Esophagus mucosa (tissue), 1 donor: ENCODE measurements around the gene FAM120A. TPM values are rescaled to one million over a fixed set of nuclear protein-coding genes. Genes with fewer than 3 reads are reported as not detected.

ENCODE experiments used
- ATAC-seq: fragments of 200-7000 bp; cut with Tn5 transposase; one replicate; pipeline ENCODE4 v1.9.1; 2020
- total RNA-seq: library from RNA; stranded (reverse); gene quantifications from one replicate; pipeline ENCODE4 v1.2.4, GENCODE V29; 2023
- donor health status: DM: yes; HTN: yes; CAD: no.

FAM120A gene
- total RNA-seq, 1 donor from 2014 or later: 75.8 TPM

DNA sequence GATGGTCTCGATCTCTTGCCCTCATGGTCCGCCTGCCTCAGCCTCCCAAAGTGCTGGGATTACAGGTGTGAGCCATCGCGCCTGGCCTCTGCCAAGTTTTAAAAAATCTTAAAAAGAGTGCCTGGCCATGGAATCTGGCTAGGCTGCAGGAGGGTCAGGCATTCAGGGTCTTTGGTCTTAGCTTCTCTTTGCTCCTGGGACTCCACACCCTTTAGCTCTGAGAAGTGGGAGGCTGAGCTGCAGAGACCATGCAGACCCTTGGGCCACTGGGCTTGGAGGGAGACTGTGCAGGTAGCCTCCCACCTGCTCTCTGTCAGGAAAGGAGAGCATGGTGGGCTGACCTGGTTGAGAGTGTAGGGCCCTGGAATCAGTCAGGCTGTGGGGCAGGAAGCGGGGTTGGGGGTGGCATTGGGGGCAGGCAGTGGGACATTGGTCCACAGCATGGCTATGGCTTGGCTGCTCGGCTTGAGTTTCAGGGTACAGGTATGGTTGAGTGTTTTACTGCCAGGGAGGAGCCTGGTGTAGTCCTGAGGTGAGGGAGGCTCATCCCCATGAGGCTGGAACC is 145.7 kb downstream of the FAM120A start:
- ATAC-seq: no peak

DNA sequence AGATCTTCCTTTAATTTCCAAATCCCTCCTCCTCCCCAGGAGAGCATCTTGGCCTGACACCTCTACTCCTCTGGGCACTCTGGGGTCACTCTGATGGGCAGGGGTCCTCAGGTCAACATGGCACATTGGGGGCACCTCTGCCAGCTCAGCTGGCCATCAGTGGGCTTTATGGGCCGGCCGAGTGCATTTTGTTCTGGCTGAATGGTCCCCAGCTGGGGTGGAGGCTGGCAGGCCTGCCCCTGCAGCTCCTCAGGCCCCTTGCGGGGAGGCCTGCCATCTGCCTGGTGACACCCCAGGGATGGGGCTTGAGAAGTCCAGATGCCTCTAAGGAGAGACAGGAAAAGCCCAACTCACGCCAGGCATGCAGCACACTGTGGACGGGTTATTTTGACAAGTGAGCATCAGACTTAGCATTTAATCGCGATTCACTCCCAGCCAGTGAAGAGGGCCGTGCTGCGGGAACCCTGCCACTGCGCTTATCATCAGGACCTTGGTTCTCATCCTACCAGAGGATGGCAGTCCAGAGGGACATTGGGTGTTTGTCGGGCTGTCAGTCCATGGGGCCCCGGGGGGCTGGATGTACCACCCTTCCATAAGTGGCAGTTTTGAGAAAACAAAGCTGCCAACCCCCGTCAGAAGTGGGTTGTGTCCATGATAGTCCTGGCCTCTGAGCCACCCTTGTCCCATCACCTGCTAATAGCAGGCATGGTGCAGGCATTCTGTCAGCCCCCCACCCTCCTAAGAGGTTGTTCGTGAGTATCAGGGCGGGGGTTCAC is 146.6 kb downstream of the FAM120A start:
- no peak for ATAC-seq

DNA sequence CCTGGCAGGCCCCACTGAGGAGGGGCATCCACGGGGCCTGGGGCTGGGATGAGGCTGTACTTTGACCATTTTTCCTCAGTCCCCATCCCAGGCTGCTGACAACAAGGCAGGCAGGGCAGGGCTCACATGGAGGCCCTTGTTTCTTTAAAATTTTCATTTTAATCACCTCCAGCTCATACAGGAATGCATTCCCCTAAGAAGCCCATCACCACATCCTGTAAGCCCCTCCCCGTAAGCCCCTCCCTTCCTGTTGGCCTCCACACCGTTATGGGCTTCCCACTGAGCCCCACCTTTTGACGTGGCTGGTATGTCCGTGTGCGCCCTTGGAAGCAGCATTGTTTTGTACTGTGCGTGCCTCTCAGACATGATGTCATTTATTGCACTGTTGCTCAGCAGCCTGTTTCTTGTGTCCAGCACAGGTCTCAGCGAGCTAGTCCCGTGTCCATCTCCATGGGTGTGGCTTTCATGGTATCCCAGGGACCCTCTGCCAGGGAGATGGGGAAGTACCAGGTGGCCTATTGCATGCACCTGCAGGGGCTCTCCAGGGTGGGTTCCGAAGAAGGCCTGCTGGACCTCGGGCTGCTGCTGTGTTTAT is 147.3 kb downstream of the FAM120A start:
- ATAC-seq: no peak

DNA sequence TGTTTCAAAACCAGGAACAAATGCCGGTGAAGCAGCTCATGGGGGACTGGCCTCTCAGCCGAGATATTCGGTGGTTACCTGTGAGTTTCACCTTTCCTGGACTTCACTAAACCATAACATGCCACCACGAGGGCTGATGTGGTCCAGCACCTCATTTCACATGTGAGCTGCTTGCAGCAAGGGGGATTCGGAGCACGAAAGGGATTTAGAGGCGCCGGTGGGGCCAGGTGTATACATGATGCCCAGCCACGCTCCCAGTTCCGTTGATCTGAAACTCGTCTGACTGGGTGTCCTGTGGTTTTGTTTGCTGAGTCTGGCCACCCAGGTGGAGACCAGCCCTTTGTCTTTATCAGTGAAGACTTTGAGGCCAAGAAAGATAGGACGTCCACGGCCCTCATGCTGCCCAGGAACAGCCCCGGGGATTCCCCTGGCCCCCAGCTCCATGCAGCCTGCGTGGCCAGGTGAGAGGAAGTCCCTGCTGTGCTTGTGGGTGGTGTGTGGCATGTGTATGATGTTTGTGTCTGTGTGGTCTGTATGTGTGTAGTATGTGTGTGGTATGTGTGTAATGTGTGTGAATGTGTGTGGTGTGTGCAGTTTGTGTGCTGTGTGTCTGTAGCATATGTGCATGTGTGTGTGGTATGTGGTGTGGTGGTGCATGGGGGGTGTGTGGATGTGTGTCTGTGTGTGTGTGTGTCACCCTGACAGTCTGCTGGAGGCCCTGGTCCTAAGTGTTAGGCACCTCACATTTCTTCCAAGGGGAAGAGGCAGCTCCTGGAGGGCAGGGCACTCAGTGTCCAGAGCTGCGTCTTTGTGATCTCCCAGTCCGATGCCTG is 148.3 kb downstream of the FAM120A start:
- no peak for ATAC-seq

DNA sequence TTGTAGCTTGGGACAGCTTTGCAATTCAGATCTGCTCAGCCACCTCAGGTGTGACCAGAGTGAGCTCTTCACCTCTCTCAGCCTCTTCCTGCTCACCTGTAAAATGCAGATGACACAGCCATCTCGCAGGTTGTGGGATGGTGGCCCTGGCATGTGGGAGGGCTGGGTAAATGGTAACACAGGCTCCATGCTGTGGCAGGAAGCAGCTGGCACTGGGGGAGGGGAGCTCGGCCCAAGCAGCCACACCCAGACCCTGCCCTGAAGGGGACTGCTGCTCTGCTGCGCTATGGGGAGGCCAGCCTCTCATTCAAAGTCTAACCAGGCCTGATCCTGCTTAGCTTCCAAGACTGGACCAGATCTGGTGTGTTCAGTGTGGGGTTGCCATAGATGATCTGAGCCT is 149.0 kb downstream of the FAM120A start:
- ATAC-seq: peak; percentile 24

DNA sequence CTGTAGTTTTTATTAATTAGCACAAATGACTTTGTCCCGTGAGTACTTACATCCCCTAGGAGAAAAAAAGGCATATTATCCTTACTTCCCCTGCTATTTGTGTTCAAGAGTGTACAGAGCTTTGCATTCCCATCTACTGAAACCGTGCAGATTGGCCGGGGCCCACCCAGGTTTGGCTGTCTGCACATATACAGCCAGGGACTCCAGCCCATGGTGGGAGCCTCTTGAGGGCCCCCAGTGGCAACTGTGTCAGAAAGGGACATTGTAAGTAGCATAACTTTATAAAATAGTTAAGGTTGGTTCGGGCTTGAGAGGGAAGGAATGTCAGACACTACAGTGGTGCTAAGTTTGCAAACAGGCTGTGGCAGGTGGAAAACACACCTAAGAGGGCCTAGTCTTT is 149.6 kb downstream of the FAM120A start:
- ATAC-seq: no peak

DNA sequence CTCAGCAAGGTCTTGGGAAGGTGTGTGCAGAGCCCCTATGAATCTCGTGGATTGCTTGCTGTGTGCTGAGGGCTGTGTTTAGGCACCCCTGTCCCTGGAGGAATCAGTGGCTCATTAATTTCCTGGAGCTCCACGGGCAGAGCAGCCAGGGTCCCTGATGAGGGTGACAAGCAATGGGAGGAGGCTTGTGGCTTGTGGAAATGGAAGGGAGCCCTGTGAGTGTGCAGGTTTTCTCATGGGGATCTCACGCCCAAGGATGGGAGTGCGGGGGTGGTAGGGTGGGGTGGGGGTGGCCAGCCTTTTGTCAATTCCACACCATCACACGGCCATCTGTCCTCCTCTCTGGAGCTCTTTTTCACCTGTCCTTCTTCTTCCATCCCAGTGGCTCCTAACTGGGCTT is 150.2 kb downstream of the FAM120A start:
- ATAC-seq: no peak

DNA sequence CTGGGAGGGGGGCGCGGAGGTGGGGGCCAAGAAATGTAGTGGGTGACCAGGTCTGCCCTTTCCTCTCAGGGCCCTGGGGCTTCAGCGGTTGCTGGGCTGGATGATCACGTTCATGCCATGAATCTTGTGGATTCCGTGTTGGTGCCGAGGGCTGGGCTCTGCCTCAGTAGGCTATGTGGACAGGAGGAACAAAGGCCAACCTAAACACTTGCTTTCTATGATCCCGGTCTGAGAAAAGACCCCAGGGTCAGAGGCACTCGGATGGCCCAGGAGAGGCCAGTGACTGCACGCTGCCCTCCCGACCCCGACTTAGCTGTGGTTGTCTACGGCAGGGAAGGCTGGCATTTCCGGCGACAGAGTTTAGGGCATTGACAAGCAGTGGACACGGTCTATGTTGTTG is 151.5 kb downstream of the FAM120A start:
- ATAC-seq: no peak

DNA sequence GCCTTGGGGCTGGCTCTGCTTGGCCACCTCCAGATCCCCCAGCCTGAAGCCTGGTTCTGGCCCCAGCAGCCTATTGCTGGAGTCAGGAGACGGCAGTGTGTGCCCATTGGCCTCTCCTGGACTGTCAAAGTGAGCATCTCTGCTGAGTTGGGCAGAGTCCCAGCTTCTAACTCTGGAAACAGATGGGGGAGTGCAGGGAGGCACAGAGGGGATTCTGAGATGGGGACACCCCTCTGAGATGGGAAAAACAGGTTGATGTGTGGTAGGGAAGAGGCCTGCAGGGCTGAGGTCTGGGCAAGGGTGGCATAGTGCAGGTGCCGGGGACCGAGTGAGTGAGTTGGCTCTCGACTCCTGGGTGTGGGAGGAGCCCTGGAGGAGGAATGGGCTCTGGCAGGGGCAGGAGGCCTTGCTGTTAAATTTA is 152.4 kb downstream of the FAM120A start:
- no peak for ATAC-seq

DNA sequence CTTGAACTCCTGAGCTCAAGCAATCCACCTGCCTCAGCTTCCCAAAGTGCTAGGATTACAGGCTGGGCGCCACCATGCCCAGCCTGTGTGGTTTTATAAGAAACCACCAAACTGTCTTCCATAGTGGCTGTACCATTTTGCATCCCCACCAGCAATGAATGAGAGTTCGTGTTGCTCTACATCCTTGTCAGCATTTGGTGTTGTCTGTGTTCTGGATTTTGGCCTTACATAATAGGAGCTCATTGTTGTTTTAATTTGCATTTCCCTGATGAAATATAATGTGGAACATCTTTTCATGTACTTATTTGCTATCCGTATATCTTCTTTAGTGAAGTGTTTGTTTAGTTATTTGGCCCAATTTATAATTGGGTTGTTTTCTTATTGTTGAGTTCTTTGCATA is 154.7 kb downstream of the FAM120A start:
- ATAC-seq: no peak

DNA sequence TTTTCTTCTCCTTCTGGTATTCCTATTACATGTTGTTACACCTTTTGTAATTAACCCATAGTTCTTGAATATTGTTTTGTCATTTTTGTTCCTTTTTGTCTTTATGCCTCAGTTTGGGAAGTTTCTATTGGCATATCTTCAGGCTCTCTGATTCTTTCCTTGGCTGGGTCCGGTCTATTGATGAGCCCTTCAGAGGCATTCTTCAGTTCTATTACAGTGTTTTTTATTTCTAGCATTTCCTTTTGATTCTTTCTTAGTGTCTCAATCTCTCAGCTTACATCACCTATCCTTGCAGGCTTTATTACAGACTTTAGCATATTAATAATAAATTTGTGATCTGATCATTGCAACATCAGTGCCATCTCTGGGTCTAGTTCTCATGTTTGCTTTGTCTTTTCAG is 158.7 kb downstream of the FAM120A start:
- no peak for ATAC-seq

DNA sequence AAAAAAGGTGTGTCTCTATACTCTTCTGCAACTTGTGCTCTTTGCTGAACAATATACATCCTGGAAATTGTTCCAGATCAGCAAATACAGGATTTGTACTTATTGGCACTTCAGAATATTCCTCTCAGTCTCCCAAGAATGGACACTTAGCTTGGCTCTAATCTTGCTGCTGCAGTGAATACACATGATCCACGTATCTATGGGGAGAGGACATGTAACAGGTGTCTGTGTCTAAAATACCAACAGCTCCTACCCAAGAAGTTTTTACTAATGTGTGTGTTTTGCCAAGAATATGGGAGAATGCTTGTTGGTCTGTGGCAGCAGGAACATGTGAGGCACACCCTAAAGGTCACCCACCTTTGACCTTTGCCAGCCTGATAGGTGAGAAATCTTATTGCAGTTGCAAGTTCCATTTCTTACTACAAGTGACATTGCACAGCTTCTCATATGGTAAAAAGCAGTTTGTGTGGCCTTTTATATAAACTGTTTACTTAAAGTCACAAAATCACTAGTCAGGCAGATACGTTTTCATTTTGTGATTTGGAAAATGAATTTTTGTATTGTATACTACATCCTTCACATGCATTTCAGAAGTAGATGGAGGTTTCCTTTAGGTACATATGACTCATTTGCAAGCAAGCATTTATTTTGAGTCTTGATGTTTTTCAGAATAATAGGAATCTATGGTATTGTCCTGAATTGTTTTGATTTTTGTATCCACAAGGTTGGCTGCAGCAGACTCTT is 160.7 kb downstream of the FAM120A start:
- no peak for ATAC-seq

DNA sequence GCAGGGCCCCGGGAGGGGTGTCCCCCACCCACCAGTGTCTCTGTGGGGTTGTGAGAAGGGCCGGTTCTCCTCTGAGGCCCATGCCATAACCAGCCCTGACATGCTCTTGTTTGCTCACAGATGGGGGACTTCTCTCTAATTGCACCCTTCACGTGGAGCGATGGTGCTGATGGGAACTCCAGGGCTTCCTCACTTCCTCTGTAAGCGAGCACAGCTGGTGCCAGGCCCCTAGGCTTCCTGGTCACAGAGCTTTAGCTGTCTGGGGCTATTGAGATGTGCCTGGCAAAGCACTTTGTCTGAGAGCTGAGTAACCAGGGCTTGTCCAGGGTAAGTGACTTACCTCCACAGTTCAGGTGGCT is 161.3 kb downstream of the FAM120A start:
- peak; percentile 78 for ATAC-seq

DNA sequence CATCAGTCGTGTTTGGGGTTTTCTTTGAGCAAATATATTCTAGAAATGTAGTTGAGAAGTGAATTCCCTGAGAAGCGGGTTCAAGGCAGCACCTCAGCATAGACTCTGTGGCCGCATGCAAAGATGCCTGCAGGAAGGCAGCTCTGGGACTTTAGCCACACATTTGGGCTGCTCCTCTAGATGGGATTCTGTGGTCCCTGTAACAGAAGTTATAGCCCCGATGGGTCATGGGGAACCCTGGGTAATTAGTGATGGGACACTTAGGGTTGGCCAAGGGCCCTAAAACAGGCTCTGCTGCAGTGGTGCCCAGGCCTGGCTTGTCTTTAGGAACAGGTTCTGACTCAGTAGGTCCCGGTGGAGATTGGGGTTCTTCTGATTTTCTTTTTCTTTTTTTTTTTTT is 161.7 kb downstream of the FAM120A start:
- ATAC-seq: no peak

DNA sequence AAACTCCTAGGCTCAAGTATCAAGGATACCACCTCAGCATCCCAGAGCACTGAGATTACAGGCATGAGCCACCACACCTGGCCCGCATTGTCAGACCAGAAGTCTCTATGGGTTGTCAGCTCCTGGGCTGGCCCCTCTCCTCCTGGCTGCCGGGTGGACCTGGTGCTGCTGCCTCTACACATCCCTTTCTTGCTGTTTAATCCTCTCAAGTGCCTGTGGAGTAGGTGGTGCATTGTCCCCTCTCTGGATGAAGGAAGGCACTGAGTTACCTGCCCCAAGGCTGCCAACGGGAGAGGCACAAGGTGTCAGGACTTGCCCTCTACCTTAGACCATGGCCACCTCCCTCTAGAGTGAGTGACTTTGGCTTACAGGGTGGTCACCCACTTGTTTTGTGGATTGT is 162.3 kb downstream of the FAM120A start:
- no peak for ATAC-seq

DNA sequence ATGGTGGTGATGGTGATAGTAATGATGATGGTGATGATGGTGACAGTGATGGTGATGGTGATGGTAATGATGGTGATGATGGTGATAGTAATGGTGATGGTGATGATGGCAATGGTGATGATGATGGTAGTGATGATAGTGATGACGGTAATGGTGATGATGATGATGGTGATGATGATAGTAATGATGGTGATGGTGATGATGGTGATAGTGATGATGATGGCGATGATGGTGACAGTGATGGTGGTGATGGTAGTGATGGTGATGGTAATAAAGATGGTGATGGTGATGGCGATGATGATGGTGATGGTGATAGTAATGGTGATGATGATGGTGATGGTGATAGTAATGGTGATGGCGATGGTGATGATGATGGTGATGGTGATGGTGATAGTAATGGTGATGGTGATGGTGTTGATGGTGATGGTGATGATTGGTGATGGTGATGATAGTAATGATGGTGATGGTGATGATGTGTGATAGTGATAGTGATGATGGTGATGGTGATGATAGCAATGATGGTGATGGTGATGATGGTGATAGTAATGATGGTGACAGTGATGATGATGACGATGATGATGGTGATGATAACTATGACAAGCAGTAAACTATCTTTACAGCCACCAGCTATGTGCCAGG is 163.5 kb downstream of the FAM120A start:
- no peak for ATAC-seq

Other genes with a start within 250 kb of the FAM120A start
- gene FAM120AOS, start 1.9 kb downstream of the FAM120A start, total RNA-seq: 28.8 TPM
- 12.1 TPM for gene PHF2, start 124.9 kb downstream of the FAM120A start, total RNA-seq